H54 (cell line): ENCODE measurements around the gene S100A13.
A peak's percentile ranks its signal among the peaks of the same experiment; 100 is the strongest.
"Not testable (repeated sequence)": the region's sequence is repeated elsewhere in the genome, so short reads cannot be mapped to it uniquely, and the experiment has no call there.

Experiments used
- DNase-seq: peaks from one replicate; pipeline ENCODE4 v3.0.0; 2011; ENCODE audit warnings: low spot score, mixed read lengths; ENCODE audit not compliant: insufficient read length
- FAIRE-seq: peaks from 3 replicates; lab custom pipeline; 2011; peaks lifted over from hg19 to GRCh38; lab: Jason Lieb, UNC
- POLR2A ChIP-seq: IDR thresholded peaks from 2 replicates; pipeline ENCODE4 v1.6.1; 2011; ENCODE audit warnings: low read depth, mild to moderate bottlenecking, low read length

The S100A13 gene

DNA sequence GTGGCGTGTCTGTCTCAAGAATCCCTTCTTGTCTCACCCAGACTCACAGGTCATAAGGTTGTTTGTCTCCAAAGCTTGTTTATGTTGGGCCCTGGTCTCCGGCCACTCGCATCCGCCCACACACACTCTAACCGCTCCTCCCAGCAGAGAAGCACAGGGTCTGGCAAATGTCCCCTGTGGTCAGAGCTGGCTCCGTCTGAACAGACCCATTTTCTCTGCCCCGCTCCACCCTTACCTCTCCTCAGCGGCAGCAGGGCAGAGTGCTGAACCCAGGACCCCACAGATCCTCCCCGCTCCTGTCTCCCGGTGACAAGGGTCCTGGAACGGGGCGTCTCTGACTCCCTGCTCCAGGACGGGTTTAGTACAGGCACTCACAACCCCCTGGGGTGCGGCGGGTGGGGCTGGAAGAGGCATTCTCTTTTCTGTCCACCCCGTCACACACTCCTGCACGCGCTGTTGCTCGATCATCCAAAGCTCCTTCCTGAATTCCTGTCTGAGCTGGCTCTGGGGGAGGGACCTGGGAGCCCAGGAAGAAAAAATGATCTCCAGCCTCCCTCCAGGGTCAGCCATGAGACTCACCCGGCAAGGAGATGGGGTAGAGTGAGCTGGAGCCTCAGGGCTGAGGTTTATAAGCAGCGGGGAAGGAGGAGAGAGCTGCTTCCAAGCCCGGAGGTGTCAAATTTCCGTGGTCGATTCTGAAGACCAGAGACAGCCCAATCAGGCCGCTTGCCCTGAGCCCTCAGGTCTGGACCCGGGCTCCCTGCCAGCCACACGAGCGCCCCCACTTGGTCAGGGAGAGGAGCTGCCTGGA lies at the start of gene S100A13:
Gene S100A13, minus strand, starts transcription at position 602 of the 811 bp plus-strand sequence. CDS start 1,033 bp downstream, outside the sequence.
- FAIRE-seq (no peak), DNase-seq (peak; percentile 89)
- TF ChIP-seq POLR2A, result peak; percentile 80

DNA sequence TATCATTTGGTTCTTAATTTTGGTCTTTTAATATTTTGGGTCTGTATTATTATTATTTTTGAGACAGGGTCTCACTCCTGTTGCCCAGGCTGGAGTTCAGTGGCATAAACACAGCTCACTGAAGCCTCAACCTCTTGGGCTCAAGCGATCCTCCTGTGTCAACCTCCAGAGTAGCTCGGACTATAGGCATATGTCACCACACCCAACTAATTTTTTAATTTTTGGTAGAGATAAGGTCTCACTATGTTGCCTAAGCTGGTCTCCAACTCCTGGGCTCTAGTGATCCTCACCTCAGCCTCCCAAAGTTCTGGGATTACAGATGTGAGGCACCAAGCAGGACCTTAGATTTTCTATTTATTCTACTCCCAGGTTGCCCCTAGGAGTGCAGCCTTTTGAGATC lies 46.2 kb upstream of the S100A13 start:
- no peak for FAIRE-seq
- TF ChIP-seq POLR2A, result no peak
- no peak for DNase-seq

DNA sequence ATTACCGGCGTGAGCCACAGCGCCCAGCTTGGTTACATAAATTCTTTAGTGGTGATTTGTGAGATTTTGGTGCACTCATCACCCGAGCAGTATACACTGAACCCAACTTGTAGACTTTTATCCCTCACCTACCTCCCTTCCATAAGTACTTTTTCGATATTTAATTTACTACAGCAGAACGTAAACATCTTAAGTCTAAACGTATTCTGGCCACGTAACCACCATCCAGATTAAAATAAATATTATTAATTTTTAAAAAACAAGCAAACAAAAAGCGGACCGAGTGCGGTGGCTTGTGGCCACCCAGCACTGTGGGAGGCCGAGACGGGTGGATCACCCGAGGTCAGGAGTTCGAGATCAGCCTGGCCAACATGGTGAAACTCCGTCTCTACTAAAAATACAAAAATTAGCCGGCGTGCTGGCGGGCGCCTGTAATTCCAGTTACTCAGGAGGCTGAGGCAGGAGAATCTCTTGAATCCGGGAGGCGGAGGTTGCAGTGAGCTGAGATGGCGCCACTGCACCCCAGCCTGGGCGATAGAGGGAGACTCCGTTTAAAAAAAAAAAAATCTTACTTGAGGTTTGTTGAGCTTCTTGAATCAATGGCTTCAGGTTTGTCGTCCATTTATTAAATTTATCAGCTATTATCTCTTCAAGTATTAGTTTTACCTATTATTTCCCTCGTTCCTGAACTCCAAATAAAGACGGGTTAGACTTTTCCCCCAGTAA lies 44.5 kb upstream of the S100A13 start:
- not testable (repeated sequence) for DNase-seq, FAIRE-seq

DNA sequence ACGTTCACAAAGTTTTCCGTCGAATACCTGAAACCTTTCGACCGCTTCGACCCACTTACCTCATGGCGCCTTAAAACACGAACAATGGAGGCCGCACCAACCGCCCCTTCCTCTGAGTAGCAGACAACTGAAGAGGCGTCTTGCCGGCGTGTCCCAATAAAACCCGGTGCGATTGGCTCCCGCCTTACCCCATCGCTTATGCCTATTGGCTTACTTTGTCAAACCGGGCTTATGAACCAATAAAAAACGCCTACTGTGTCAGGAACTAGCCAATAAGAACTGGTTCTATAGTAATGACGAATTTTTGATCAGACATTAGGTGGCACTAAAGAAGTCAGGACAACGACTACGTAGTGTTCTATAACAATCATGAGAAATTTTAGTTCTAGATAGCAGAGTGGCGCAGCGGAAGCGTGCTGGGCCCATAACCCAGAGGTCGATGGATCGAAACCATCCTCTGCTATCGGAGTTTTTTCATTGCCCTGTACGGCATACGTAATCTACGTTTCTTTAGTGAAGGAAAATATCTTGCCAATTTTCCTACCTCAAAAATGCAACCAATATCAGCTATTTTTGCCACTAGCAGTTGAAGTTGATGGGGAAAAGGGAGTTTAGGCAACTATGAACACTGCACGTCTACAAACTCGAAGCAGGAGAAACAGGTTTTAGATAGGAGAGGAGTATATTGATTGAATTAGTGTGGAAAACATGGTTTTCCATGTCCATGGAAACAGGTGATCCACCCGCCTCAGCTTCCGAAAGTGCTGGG lies 43.7 kb upstream of the S100A13 start, which contains the start of gene ILF2:
Gene ILF2, minus strand, starts transcription at position 135 of the 769 bp plus-strand sequence. Its CDS starts 71 bp downstream, at position 64.
- peak; percentile 93 for DNase-seq
- FAIRE-seq, result peak; percentile 67
- peak; percentile 80 for TF ChIP-seq POLR2A

DNA sequence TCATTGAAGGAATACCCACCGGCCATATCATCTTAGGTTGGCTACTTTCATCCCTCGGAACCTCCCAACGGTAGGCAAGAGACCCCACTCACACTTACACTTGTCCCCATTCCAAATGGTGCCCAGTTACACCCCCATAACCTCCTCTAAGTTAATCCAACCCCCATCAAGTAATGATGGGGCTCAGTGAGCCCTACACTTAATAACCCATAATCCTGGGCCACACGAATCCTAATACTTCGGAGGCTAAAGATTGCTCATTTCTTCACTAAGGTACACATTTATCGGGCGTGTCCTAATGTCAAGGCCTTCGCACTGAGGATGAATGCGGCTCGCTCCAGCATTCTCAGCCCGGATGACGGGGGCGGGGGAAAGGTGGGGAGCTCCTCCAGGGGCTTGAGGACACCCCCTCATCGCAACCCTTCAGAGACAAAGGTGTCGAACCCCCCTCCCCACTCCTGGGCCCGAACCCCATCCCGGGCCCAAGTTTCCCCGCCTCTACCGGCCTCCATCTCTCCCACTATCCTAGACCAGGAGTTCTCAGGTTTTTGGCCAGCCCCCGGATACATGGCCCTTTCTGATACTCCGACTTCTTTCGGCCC lies 43.1 kb upstream of the S100A13 start:
- no peak for DNase-seq
- TF ChIP-seq POLR2A, result no peak
- no peak for FAIRE-seq

DNA sequence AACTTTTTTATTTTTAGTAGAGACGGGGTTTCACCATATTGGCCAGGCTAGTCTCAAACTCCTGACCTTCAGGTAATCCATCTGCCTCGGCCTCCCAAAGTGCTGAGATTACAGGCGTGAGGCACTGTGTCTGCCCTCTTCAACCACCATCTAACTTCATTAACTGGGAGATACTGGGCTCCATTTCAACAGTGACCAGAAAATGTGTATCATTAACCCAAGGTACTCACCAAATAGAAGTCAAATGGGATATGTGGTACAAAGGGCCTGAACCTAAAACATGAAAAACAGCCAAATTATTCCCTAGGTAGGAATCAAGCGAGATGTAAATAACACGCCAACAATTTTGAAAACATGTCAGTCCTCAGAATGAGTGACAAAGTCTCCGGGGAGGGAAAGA lies 42.3 kb upstream of the S100A13 start:
- no peak for TF ChIP-seq POLR2A
- no peak for FAIRE-seq
- no peak for DNase-seq

DNA sequence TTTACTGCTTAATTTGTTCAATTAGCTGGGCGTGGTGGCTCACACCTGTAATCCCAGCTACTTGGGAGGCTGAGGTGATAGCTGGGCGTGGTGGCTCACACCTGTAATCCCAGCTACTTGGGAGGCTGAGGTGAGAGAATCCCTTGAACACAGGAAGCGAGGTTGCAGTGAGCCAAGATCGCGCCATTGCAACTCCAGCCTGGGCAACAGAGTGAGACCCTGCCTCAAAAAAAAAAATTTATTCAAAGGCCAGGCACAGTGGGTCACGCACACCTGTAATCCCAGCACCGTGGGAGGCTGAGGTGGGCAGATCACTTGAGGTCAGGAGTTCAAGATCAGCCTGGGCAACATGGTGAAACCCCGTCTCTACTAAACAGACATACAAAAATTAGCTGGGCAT lies 41.4 kb upstream of the S100A13 start:
- not testable (repeated sequence) for FAIRE-seq

DNA sequence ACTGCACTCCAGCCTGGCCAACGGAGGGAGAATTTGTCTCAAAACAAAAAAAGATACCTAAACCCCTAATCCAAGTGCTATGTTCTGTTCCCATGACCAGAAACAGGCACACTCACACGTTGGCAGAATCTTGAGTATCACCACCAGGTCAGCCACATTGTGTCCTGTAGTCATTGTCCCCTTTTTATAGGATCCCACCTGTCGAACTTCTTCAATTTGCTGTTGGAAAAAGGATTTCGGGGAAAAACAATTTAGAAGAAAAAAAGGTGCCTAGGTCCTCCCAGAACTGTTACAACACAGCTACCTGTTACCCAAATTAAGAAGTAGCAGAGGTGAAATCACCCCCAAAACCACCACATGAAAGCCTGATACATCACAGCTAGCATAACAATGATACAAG lies 40.1 kb upstream of the S100A13 start:
- no peak for FAIRE-seq
- DNase-seq, result no peak
- TF ChIP-seq POLR2A, result no peak

More for the DNA sequence above, 41.4 kb upstream of the S100A13 start:
- not testable (repeated sequence) for DNase-seq

DNA sequence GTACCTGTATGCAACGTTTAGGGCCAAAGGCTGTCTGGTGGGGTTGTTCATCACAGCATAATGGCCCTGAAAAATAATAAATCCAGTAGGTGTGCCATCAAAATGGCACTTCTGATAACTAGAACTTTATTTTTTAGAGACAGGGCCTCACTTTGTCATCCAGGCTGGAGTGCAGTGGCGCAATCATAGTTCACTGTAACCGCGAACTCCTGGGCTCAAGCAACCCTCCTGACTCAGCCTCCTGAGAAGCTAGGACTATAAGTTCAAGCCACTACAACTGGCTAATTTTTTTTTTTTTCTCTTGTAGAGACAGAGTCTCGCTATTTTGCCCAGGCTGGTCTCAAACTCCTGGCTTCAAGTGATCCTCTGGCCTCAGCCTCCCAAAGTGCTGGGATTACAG lies 35.9 kb upstream of the S100A13 start:
- TF ChIP-seq POLR2A, result no peak
- no peak for DNase-seq

DNA sequence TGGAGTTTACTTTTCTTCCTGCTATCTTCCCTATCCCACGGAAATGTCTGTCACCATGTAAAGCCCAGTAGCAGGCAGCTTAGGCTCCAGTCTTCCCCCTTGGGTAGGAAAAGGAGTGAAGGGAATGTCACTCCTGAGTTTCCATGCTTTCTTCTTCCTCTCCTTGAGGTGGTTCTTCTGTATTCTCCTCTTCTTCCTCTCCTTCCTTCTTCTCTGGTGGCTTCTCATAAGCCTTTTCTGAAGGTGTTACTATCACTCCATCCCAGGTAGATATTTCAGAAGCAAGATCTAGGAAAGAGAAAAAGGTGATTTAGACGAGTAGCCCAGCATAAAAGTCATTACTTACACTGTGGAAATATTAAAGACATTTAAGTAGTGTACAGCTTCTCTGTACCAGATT lies 35.0 kb upstream of the S100A13 start:
- FAIRE-seq, result no peak
- no peak for DNase-seq
- no peak for TF ChIP-seq POLR2A

More for the DNA sequence above, 35.9 kb upstream of the S100A13 start:
- FAIRE-seq, result no peak

DNA sequence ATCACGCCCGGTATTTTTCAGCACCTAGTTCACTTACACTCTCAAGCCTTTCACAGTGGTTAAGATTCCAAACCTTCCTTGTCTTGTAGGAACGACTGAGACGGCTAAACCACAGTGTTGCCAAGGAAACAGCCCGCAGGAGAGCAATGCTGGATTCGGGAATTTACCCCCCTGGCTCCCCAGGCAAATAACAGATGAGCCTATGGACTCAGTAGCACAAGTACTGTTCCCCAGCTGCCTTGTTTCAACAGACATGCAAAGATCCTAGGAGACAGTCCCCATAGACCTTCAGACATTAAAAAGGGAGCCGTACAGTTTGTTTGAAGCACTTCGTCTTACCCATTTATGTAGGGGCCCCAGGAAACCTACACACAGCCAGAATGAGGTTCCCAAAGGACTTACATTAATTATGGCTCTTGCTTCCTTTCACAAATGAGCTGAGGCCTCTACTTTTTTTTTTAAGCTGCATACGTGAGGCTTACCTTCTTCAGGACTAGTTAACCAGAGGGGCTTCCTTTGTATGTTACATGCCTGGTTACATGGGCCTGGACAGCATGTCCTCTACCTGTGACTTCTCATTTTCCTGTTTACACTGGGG lies 33.9 kb upstream of the S100A13 start:
- DNase-seq, result no peak
- no peak for TF ChIP-seq POLR2A

DNA sequence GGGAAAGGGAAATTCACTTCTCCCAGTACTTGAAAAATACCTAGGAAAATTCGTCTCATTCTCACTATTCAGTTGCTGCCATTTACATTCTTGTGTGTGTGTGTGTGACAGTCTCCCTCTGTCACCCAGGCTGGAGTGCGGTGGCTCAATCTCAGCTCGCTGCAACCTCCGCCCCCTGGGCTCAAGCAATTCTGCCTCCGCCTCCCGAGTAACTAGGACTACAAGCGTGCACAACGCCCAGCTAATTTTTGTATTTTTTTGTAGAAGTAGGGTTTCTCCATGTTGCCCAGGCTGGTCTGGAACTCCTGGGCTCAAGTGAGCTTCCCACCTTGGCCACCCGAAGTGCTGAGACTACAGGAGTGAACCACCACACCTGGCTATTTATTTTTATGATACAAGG lies 32.4 kb upstream of the S100A13 start:
- no peak for TF ChIP-seq POLR2A
- FAIRE-seq, result no peak

More for the DNA sequence above, 33.9 kb upstream of the S100A13 start:
- no peak for FAIRE-seq

DNA sequence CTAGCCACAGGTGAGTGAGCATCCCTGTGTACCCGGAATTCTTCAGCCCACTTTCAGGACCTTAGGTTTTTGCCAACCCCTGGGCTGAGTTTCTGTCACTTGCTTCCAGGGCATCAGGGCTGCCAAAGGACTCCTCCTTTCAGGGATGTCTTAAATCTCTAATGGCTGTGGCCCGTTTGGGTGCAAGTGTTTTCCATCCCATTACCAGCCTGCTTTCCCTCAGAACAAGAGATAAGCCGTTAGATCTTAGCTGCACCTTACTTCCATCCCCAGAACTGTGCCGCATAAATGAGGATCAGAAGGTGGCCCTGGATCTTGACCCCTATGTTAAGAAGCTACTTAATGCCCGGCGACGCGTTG lies 31.9 kb upstream of the S100A13 start:
- DNase-seq (no peak), FAIRE-seq (no peak)
- TF ChIP-seq POLR2A, result no peak

More for the DNA sequence above, 32.4 kb upstream of the S100A13 start:
- no peak for DNase-seq
